Panc1 (cell line): ENCODE measurements around the gene CCDC51.

ENCODE experiments used
- POLR2AphosphoS5 ChIP-seq: IDR thresholded peaks from 2 replicates; pipeline ENCODE4 v1.6.1; 2012; ENCODE audit warnings: mild to moderate bottlenecking, low read depth, low read length, moderate library complexity
- TCF7L2 ChIP-seq: IDR thresholded peaks from 2 replicates; pipeline ENCODE4 v1.6.1; 2011; ENCODE audit warnings: mild to moderate bottlenecking, low read depth, low read length, inconsistent platforms
- TF ChIP-seq, protein P1 (sequence below): fragments of 450-650 bp; IDR thresholded peaks from 2 replicates; pipeline ENCODE4 v1.5.1; 2017; ENCODE audit warnings: mild to moderate bottlenecking
- TF ChIP-seq, protein P2 (sequence below), 2 experiments: IDR thresholded peaks; 2 replicates each; pipeline ENCODE4 v1.6.1; 2011 to 2012; ENCODE audit warnings: low read depth in 2 of 2, control low read depth in 1 of 2, low read length in 1 of 2, mild to moderate bottlenecking in 1 of 2, moderate library complexity in 1 of 2; ENCODE audit not compliant: insufficient read depth in 1 of 2

DNA sequence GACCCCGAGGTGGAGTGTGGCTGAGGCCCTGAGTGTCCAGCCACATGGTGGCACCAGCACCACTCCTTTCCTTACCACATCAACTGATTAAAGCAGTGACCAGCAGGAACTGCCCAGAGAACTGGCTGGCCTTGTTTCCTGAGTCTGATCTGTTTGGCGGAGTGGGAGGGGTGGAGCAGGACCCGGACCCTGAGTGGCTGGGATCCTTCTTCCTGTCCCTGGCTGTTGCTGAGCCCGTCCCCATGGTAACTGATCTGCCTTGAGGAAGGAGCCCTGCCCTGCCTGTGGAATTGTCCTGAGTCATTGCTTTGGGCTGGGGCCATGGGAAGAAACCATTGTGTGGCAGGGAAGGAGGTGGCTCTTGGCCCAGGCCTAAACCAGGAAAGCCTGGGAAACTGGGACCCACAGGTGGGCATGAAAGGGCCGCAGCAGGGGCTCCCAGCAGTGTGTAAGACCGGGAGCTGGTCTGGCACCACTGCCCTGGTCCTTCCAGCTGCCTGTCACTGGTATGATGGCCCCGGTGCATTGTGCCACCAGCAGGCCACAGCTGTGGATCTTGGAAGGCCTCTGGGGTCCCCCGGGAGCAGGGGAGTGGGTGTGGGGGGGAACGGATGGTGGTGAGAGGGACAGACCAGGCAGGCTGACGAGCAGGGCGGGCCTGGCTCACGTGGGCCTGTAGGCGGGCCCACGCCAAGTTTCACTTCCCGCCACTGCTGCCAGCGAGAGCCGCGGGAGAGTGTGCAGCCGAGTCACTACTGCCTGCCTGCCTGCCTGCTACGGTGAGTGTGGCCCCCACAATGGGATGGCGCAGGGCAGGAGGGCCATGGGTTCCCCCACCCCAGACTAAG, 25.8 kb upstream of the CCDC51 start:
- TF ChIP-seq, protein P1, sequence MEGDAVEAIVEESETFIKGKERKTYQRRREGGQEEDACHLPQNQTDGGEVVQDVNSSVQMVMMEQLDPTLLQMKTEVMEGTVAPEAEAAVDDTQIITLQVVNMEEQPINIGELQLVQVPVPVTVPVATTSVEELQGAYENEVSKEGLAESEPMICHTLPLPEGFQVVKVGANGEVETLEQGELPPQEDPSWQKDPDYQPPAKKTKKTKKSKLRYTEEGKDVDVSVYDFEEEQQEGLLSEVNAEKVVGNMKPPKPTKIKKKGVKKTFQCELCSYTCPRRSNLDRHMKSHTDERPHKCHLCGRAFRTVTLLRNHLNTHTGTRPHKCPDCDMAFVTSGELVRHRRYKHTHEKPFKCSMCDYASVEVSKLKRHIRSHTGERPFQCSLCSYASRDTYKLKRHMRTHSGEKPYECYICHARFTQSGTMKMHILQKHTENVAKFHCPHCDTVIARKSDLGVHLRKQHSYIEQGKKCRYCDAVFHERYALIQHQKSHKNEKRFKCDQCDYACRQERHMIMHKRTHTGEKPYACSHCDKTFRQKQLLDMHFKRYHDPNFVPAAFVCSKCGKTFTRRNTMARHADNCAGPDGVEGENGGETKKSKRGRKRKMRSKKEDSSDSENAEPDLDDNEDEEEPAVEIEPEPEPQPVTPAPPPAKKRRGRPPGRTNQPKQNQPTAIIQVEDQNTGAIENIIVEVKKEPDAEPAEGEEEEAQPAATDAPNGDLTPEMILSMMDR, result peak; percentile 79
- no peak for TF ChIP-seq TCF7L2
- TF ChIP-seq, protein P2, sequence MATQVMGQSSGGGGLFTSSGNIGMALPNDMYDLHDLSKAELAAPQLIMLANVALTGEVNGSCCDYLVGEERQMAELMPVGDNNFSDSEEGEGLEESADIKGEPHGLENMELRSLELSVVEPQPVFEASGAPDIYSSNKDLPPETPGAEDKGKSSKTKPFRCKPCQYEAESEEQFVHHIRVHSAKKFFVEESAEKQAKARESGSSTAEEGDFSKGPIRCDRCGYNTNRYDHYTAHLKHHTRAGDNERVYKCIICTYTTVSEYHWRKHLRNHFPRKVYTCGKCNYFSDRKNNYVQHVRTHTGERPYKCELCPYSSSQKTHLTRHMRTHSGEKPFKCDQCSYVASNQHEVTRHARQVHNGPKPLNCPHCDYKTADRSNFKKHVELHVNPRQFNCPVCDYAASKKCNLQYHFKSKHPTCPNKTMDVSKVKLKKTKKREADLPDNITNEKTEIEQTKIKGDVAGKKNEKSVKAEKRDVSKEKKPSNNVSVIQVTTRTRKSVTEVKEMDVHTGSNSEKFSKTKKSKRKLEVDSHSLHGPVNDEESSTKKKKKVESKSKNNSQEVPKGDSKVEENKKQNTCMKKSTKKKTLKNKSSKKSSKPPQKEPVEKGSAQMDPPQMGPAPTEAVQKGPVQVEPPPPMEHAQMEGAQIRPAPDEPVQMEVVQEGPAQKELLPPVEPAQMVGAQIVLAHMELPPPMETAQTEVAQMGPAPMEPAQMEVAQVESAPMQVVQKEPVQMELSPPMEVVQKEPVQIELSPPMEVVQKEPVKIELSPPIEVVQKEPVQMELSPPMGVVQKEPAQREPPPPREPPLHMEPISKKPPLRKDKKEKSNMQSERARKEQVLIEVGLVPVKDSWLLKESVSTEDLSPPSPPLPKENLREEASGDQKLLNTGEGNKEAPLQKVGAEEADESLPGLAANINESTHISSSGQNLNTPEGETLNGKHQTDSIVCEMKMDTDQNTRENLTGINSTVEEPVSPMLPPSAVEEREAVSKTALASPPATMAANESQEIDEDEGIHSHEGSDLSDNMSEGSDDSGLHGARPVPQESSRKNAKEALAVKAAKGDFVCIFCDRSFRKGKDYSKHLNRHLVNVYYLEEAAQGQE (IDR thresholded peaks at IDR 0.05; ENCODE audit: insufficient read depth in 1 of 2, low read depth in 2 of 2, low read length in 1 of 2), result no peak
- TF ChIP-seq POLR2AphosphoS5, result no peak; the same call in 1 of the 2 replicates
